Right lobe of liver (tissue), 4 donors: ENCODE data around the gene GBGT1.

Experiments used
- CTCF ChIP-seq, 4 donors: fragments of 200-600 bp in 3 of 4; fragments of 450-650 bp in 1 of 4; IDR thresholded peaks; one replicate each; pipeline versions ENCODE4 v1.5.1 to v1.8.0; 2016 to 2022; ENCODE audit warnings: antibody characterized with exemption in 4 of 4, mild to moderate bottlenecking in 2 of 4
- POLR2A ChIP-seq: fragments of 450-650 bp; IDR thresholded peaks from one replicate; pipeline ENCODE4 v1.6.1; 2017; ENCODE audit warnings: antibody characterized with exemption, mild to moderate bottlenecking
- donor health status: DM: no; HTN: no; CAD: no.
- donor health status: DM: no; HTN: no; CAD: no.
- donor health status: DM: no; HTN: yes; CAD: no.

GRCh38 chr9:133202145-133202513, 38.4 kb upstream of the GBGT1 start:
- TF ChIP-seq CTCF (IDR thresholded peaks at IDR 0.05) (no peak), POLR2A (no peak)
